ENCODE data around the gene KCNIP4. TPM values are rescaled to one million over a fixed set of nuclear protein-coding genes. Genes with fewer than 3 reads are reported as not detected.

KCNIP4 gene
- total and polyA plus RNA-seq, 3 donors from 2014 or later: 0.68 TPM; not detected in 2

- Histone ChIP-seq H3K9me3 (no peaks in the 10 kb centered on the region), H3K36me3 (ENCODE audit: low read depth, missing control alignments) (no peaks in the 10 kb centered on the region), H3K4me1 (no peaks in the 10 kb centered on the region), H3K4me3 (no peak overlapping the region), H3K27me3 (no peaks in the 10 kb centered on the region), H3K27ac (no peak overlapping the region)
- no peak for DNase-seq
- TF ChIP-seq CTCF (IDR thresholded peaks at IDR 0.05): no peak
- no peak for TF ChIP-seq POLR2A (IDR thresholded peaks at IDR 0.05)
- intact Hi-C loops (cut with DNase I; ENCODE audit: low total_unique reads): no loop called here
- WGBS, 2 donors: 60 to 69% methylated on average over 4 of the region's 4 CpGs
These were observed 249.1 kb downstream of the KCNIP4 start for GRCh38 chr4:21699446-21699845.

GRCh38 chr4:21697583-21697982 is 251.0 kb downstream of the KCNIP4 start:
- no peak overlapping the region for H3K27ac ChIP-seq
- intact Hi-C loops (cut with DNase I; ENCODE audit: low total_unique reads): no loop called here
- DNase-seq: peak; percentile 28
- H3K9me3 ChIP-seq: no peaks in the 10 kb centered on the region
- H3K27me3 ChIP-seq: no peaks in the 10 kb centered on the region
- no peaks in the 10 kb centered on the region for H3K4me1 ChIP-seq
- WGBS, 2 donors: 11 to 12% methylated on average over 7 to 10 of the region's 10 CpGs
- no peak overlapping the region for H3K4me3 ChIP-seq
- H3K36me3 ChIP-seq (ENCODE audit: low read depth, missing control alignments): no peaks in the 10 kb centered on the region
- no peak for TF ChIP-seq POLR2A (IDR thresholded peaks at IDR 0.05)
- TF ChIP-seq CTCF (IDR thresholded peaks at IDR 0.05): no peak

DNA sequence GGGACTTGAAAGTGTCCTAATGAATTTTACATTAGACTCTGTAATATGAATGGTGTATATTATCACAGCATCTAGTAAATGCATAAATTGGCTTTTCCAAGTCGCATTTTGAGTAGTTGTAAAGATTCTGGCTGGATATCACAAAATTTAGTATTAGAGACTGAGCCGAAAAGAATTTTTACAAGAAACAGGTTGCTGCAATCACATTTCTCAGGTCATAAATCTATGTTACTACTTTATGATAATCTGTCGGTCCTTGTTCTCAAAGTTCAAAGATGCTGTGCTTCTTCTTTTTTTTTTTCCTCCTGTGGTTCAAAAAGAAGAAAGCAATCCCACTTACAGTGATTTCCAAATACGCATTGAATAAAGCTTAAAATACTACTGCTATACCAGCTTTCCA is 253.4 kb downstream of the KCNIP4 start:
- 33 to 34% methylated on average over 4 of the region's 4 CpGs for WGBS, 2 donors
- no peak for DNase-seq

DNA sequence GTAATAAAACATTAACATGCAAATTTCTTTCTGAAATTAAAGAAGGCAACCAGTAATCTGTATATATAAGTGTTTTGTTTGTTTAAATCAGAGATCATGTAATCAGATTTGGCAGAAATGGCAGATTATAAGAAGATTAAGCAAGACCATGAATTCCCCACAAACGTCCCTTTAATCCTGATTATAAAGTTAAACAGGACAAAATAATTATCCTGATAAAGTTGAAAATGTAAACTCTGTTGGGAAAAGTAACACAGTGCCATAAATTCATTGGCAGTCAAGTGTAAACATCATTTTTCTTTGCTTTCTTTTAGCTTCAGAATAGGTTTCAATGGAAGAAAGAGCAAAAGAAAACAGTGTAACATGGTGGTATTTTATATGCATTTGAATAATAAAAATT is 256.3 kb downstream of the KCNIP4 start:
- Histone ChIP-seq H3K27me3 (no peaks in the 10 kb centered on the region), H3K9me3 (no peaks in the 10 kb centered on the region), H3K4me3 (no peak overlapping the region), H3K27ac (no peak overlapping the region), H3K36me3 (ENCODE audit: low read depth, missing control alignments) (no peaks in the 10 kb centered on the region), H3K4me1 (no peaks in the 10 kb centered on the region)
- WGBS, 2 donors: 51 to 62% methylated on average over 1 of the region's 1 CpG
- intact Hi-C loops (cut with DNase I; ENCODE audit: low total_unique reads): no loop called here
- no peak for DNase-seq
- TF ChIP-seq POLR2A (IDR thresholded peaks at IDR 0.05): no peak
- TF ChIP-seq CTCF (IDR thresholded peaks at IDR 0.05): no peak

More for the DNA sequence above, 253.4 kb downstream of the KCNIP4 start:
- Histone ChIP-seq H3K4me1 (no peaks in the 10 kb centered on the region), H3K27me3 (no peaks in the 10 kb centered on the region), H3K27ac (no peak overlapping the region), H3K36me3 (ENCODE audit: low read depth, missing control alignments) (no peaks in the 10 kb centered on the region), H3K4me3 (no peak overlapping the region), H3K9me3 (no peaks in the 10 kb centered on the region)
- TF ChIP-seq CTCF (IDR thresholded peaks at IDR 0.05) (no peak), POLR2A (IDR thresholded peaks at IDR 0.05) (no peak)
- intact Hi-C loops (cut with DNase I; ENCODE audit: low total_unique reads): no loop called here

GRCh38 chr4:21688596-21689265 is 259.8 kb downstream of the KCNIP4 start:
- intact Hi-C loops (cut with DNase I; ENCODE audit: low total_unique reads): no loop called here
- Histone ChIP-seq H3K27me3 (no peaks in the 10 kb centered on the region), H3K36me3 (ENCODE audit: low read depth, missing control alignments) (no peaks in the 10 kb centered on the region), H3K27ac (no peak overlapping the region), H3K9me3 (no peaks in the 10 kb centered on the region), H3K4me1 (no peaks in the 10 kb centered on the region), H3K4me3 (no peak overlapping the region)
- no peak for TF ChIP-seq POLR2A (IDR thresholded peaks at IDR 0.05)
- no peak for TF ChIP-seq CTCF (IDR thresholded peaks at IDR 0.05)
- DNase-seq: no peak
- 45 to 67% methylated on average over 3 of the region's 3 CpGs for WGBS, 2 donors
